ENCODE results near the gene TTLL10.
"Not testable (repeated sequence)": the region's sequence is repeated elsewhere in the genome, so short reads cannot be mapped to it uniquely, and the experiment has no call there.

- not testable (repeated sequence) for TF ChIP-seq CTCF (IDR thresholded peaks at IDR 0.05; ENCODE audit: low read depth, low read length, missing input control); RAD21 (IDR thresholded peaks at IDR 0.05); REST (IDR thresholded peaks at IDR 0.05); JUND (IDR thresholded peaks at IDR 0.05); YY1 (IDR thresholded peaks at IDR 0.05); ZBTB33 (IDR thresholded peaks at IDR 0.05); MAX (IDR thresholded peaks at IDR 0.05)
These were observed 22.0 kb downstream of the TTLL10 start for GRCh38 chr1:1195726-1196125.

Data from liver (tissue), 3 donors.